Activated naive CD4-positive, alpha-beta T cell treated with Interleukin-2 at 50 U/mL for 16 hours (primary cell): ENCODE data around the gene TMEM255B.

ENCODE experiments used
- DNase-seq: peaks from one replicate; pipeline ENCODE4 v3.0.0-alpha.2; 2020

Gene TMEM255B

DNA sequence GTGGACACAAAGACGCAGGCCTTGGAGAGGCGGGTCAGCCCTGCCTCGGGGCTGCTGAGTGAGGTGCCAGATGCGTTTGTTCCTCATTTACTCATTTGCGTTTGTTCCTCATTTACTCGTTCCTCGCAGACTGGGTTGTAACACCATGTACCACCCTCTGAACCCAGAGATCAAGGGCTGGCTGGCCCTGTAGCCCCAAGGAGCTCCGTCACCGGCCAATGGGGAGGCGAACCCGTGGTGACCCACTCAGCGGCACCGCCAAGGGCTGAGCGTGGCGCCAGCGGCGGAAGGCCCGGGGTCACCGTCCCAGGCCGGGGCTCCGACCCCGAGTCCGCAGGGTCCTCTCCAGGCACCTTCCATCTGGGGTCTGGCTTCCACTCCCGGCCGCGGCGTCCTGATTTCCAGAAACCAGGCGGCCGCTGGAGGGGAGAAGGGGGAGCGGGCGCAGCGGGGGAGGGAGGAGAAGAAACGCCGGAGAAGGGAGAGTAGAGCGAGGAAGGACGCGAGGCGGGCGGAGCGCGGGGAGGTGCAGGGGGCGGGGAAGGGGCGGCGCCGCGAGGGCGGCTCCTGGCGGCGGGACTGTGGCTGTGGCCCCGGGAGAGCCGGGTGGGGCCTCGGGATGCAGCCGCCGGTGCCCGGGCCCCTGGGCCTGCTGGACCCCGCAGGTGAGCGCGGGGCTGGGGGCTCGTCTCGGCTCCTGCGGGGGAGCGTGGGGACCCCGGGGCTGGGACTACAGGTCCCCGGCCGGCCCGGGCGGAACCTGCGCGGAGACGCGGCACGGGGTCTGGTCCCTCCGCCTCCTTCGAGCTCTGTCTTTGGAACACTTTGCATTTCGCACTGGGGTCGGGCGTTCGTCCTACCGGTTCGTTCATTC, at the start of gene TMEM255B:
Gene TMEM255B (plus strand): TSS at position 576 of the 874 bp plus-strand sequence. CDS start 44 bp downstream, at position 620.
- peak; percentile 81 for DNase-seq

GRCh38 chr13:113722921-113723320, 36.1 kb upstream of the TMEM255B start:
- DNase-seq, result no peak

- DNase-seq, result no peak
Measured at GRCh38 chr13:113723410-113724015, 35.5 kb upstream of the TMEM255B start.

DNA sequence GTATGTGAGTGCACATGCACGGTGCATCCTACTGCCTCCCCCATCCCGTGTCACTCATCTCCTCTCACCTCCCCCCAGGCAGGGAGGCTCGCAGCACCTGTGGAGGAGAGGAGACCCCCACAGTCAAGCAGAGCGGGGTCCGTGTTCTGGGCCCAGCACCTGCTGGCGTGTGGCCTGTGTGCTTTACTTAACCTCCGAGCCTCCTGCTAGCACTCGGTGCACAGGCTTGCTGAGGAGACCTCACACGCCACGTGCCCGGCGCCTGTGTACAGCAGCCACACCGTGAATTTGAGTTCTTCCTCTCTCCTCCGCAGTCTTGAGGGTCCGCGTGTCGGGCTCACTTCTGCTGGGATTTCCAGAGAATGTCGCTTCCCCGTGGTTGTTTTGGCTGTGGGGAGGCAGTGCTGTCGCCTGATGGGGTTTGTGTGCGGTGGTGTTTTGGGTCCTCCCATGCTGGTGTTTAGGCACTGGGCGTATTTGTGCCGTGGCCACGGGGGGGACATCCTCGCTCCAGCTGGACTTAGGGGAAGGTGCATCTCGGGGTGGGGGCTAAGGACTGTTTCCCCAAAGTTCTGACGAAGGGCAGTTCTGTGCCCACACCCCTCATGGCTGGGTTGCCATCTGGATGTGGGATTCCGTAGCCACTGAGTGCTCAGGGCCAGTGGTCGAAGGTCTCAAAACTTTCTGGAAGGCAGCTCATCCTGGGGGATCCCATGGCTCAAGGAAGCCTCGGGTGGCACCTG, 34.8 kb upstream of the TMEM255B start:
- no peak for DNase-seq

DNA sequence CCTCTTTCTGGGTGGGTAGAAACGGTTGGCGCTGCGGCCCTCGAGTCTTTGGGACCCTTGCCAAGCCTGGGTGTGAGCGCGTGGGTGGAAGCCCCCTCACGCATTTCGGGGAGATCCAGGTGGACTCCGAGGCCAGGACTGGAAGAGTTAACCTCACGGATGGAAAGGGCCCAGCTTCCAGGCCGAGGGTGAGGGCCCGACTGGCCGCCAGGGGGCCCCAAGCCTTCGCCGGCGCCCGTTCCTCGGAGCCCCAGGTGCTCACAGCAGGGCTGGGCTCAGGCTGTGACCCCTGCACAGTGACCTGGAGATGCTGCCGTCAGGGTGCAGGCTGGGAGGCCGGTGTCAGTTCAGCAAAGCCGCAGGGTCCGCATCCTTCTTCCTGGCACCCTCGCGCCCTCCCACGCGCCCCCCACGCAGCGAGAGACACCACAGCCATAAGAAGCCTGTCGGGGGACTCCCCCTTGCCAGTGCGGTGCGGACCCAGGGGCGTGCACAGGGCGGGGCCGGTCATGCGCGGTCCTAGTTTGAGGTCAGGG, 34.2 kb upstream of the TMEM255B start:
- peak; percentile 91 for DNase-seq

- DNase-seq, result peak; percentile 77
Measured at GRCh38 chr13:113725329-113726105, 33.5 kb upstream of the TMEM255B start.

- peak; percentile 54 for DNase-seq
Measured at GRCh38 chr13:113726106-113726821, 32.8 kb upstream of the TMEM255B start.

GRCh38 chr13:113726961-113727411, 32.0 kb upstream of the TMEM255B start:
- DNase-seq, result no peak

DNA sequence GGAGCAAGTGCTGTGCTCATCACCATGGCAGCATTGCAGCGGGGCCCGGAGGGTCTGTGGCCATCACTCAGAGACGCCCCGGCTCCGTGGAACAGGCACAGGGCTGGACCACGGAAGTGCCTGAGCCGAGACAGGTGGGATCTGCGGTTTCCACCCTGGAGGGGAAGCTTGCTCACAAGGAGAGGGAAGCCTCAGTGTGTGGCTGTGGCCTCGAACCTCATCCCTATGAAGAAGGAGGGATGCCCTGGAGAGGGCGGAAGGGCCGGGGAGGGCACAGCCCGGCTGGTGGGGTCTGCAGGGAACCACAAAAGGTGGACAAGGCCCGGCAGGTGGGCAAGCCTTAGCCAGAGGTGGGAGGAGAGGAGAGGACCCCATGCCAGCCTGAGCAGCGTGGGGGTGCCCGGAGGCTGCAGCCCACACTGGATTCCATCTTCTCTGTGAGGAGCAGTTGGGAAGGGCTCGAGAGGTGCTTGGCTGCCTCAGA, 30.4 kb upstream of the TMEM255B start:
- DNase-seq, result no peak

DNA sequence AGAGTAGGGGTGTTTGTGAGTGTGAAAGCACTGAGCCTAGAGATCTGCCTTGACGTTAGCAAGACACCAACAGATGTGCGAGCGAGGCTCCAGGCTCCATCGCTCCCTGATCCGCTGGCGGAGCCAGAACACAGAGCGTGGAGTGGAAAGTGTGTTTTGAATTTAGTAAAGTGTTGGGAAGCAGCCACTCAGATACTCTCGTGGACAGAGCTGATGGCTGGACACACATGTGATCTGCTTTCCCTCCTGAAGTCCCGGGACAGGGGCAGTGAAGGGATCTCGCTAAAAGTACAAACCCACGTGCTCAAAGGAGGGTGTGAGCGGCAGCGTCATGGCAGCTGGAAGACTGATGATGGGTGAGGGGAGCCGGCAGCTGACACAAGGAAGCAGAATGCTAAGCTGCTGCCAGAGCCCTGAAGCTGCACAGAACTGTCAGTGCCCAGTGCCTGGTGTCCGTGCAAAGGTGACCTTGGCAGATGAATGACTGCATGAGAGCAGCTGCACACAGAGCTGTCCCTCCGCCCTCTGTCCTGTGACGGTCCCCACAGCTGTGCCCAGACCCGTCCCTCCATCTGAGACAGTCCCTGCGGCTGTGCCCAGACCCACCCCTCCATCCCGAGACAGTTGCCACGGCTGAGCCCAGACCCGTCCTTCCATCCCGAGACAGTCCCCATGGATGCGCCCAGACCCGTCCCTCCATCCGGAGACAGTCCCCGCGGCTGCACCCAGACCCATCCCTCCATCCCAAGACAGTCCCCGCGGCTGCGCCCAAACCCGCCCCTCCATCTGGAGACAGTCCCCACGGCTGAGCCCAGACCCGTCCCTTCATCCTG, 29.6 kb upstream of the TMEM255B start:
- DNase-seq, result no peak

GRCh38 chr13:113730258-113730691, 28.8 kb upstream of the TMEM255B start:
- no peak for DNase-seq

- DNase-seq, result no peak
Measured at GRCh38 chr13:113730831-113731191, 28.2 kb upstream of the TMEM255B start.

- DNase-seq, result no peak
Measured at GRCh38 chr13:113731192-113732175, 27.5 kb upstream of the TMEM255B start.

- DNase-seq, result no peak
Measured at GRCh38 chr13:113732176-113732960, 26.7 kb upstream of the TMEM255B start.

DNA sequence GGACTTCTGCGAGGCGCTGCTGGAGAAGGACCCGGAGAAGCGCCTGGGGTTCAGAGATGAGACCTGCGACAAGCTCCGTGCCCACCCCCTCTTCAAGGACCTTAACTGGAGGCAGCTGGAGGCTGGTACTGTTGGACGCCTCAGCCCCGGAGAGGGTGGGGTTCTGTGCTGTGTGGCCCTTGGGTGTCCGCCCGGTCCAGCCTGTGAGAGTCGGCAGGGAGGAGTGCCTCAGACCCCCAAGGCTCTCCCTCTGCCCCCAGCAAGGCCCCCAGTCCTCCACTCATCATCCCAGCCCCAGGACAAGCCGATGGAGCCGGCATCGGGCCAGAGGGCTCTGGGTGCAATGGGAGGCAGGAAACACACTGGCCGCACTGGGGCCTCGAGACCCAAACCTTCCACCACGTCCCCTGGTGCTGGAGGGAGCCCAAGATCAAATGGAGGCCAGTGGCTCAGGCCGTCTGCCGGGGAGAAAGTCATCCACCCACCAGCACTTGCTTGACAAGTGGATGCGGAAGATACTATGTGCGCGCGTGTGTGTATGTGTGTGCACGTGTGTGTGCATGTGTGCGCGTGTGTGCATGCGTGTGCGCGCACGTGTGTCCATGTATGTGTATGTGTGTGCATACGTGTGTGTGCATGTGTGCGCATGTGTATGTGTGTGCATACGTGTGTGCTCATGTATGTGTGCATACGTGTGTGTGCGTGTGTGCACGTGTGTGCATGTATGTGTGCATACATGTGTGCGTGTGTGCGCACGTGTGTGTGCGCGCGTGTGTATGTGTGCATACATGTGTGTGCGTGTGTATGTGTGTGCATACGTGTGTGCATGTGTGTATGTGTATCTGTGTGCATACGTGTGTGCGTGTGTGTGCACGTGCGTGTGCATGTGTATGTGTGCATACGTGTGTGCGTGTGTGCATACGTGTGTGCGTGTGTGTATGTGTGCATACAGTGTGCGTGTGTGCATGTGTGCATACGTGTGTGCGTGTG, 25.8 kb upstream of the TMEM255B start:
- no peak for DNase-seq

- no peak for DNase-seq
Measured at GRCh38 chr13:113734099-113734825, 24.8 kb upstream of the TMEM255B start.

DNA sequence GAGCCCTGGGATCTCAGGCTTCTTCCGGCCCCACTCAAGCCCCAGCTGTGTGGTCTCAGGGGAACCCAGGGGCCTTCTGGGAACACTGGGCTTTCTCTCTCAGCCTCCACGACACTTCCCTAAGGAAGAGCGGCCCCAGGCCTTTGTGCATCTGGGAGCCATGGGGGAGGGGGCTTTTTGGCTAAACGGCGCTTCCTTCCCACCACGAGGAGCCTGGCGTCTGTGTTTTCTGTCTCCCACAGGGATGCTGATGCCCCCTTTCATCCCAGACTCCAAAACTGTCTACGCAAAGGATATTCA, 24.2 kb upstream of the TMEM255B start:
- no peak for DNase-seq
